ENCODE measurements around the gene ADGRL3.
"Not testable (repeated sequence)": the region's sequence is repeated elsewhere in the genome, so short reads cannot be mapped to it uniquely, and the experiment has no call there.

Gene ADGRL3

GRCh38 chr4:61665649-61666048 is 465.5 kb downstream of the ADGRL3 start:
- DNase-seq: no peak

GRCh38 chr4:61666244-61666643 is 466.1 kb downstream of the ADGRL3 start:
- DNase-seq: no peak

- no peak for DNase-seq
These were observed 471.5 kb downstream of the ADGRL3 start for GRCh38 chr4:61671599-61671998.

- DNase-seq: no peak
These were observed 475.3 kb downstream of the ADGRL3 start for GRCh38 chr4:61675464-61675863.

- DNase-seq: no peak
These were observed 478.2 kb downstream of the ADGRL3 start for GRCh38 chr4:61678297-61678696.

GRCh38 chr4:61693520-61693919 is 493.4 kb downstream of the ADGRL3 start:
- DNase-seq: no peak

GRCh38 chr4:61714387-61714911 is 514.3 kb downstream of the ADGRL3 start:
- DNase-seq: no peak

- DNase-seq: no peak
These were observed 516.3 kb downstream of the ADGRL3 start for GRCh38 chr4:61716426-61716825.

GRCh38 chr4:61723492-61723891 is 523.4 kb downstream of the ADGRL3 start:
- no peak for DNase-seq

- no peak for DNase-seq
These were observed 527.2 kb downstream of the ADGRL3 start for GRCh38 chr4:61727286-61727685.

- no peak for DNase-seq
These were observed 534.3 kb downstream of the ADGRL3 start for GRCh38 chr4:61734409-61734808.

- no peak for DNase-seq
These were observed 539.8 kb downstream of the ADGRL3 start for GRCh38 chr4:61739887-61740286.

- DNase-seq: no peak
These were observed 540.8 kb downstream of the ADGRL3 start for GRCh38 chr4:61740886-61741285.

- DNase-seq: no peak
These were observed 541.4 kb downstream of the ADGRL3 start for GRCh38 chr4:61741327-61742096.

GRCh38 chr4:61750810-61751209 is 550.7 kb downstream of the ADGRL3 start:
- no peak for DNase-seq

GRCh38 chr4:61752617-61753016 is 552.5 kb downstream of the ADGRL3 start:
- DNase-seq: no peak

GRCh38 chr4:61753739-61754138 is 553.6 kb downstream of the ADGRL3 start:
- no peak for DNase-seq

- not testable (repeated sequence) for DNase-seq
These were observed 556.8 kb downstream of the ADGRL3 start for GRCh38 chr4:61756937-61757336.

- not testable (repeated sequence) for DNase-seq
These were observed 557.9 kb downstream of the ADGRL3 start for GRCh38 chr4:61757983-61758382.

GRCh38 chr4:61758596-61758995 is 558.5 kb downstream of the ADGRL3 start:
- DNase-seq: not testable (repeated sequence)

GRCh38 chr4:61759245-61759644 is 559.1 kb downstream of the ADGRL3 start:
- not testable (repeated sequence) for DNase-seq

GRCh38 chr4:61759885-61760284 is 559.8 kb downstream of the ADGRL3 start:
- DNase-seq: not testable (repeated sequence)

- DNase-seq: no peak
These were observed 560.7 kb downstream of the ADGRL3 start for GRCh38 chr4:61760820-61761219.

GRCh38 chr4:61762722-61763627 is 562.8 kb downstream of the ADGRL3 start:
- no peak for DNase-seq

All from stimulated activated CD4-positive, alpha-beta T cell treated with anti-CD3 and anti-CD28 coated beads, Interleukin-4, amount 100 ng/mL, for 24 hours (primary cell).